GM12878 (cell line): ENCODE data around the gene CLSTN2. TPM values are rescaled to one million over a fixed set of nuclear protein-coding genes. Genes with fewer than 3 reads are reported as not detected.

Experiments
- ATAC-seq: fragments of 200-7000 bp; cut with Tn5 transposase; 3 replicates; pipeline ENCODE4 v1.9.1; 2020; ENCODE audit warnings: mild to moderate bottlenecking, moderate library complexity
- BruUV-seq: library from RNA; stranded (reverse); fragments of 400-500 nt; replicated peaks from 2 replicates; lab custom pipeline; 2021; lab: Mats Ljungman, UMichigan
- CTCF ChIA-PET: fragments of 300-600 bp; sonication (Branson Sonifier 250); formaldehyde crosslinking; extraction: SDS; loops from one replicate; lab custom pipeline; 2021; ENCODE audit warnings: inconsistent platforms; lab: Yijun Ruan, JAX
- POLR2A ChIA-PET: fragments of 350-600 bp; formaldehyde crosslinking; extraction: SDS; loops from one replicate; lab custom pipeline; 2021; ENCODE audit warnings: inconsistent platforms; lab: Charles Lee
- RAD21 ChIA-PET: fragments of 300-600 bp; sonication (Branson Sonifier 250); formaldehyde crosslinking; loops from one replicate; lab custom pipeline; 2023; ENCODE audit warnings: antibody characterized with exemption; ENCODE audit not compliant: unreplicated experiment; lab: Charles Lee
- SMC1A ChIA-PET: fragments of 300-600 bp; sonication (Branson Sonifier 250); formaldehyde crosslinking; loops from one replicate; lab custom pipeline; 2023; ENCODE audit not compliant: unreplicated experiment, uncharacterized antibody; lab: Charles Lee
- DNase-seq: peaks from one replicate; pipeline ENCODE4 v3.0.0-alpha.2; 2011; ENCODE audit warnings: low read depth, low spot score
- FAIRE-seq: peaks from 3 replicates; lab custom pipeline; 2011; peaks lifted over from hg19 to GRCh38; lab: Jason Lieb, UNC
- H2AFZ ChIP-seq: 2 replicates; pipeline ENCODE4 v1.6.0; 2011; ENCODE audit warnings: low read depth, low read length, control low read depth; ENCODE audit not compliant: control insufficient read depth
- H3K27ac ChIP-seq: 2 replicates; pipeline ENCODE4 v1.5.1; 2011; ENCODE audit warnings: control low read depth; ENCODE audit not compliant: control insufficient read depth, insufficient read depth
- H3K27me3 ChIP-seq, 2 experiments: replicated peaks in 1 of 2; 2 replicates each; pipeline versions ENCODE4 v1.6.0 to v1.6.1; 2011; ENCODE audit warnings: low read length in 1 of 2; ENCODE audit not compliant: control insufficient read depth in 2 of 2, insufficient read depth in 2 of 2
- H3K36me3 ChIP-seq, 2 experiments: 2 replicates each; pipeline ENCODE4 v1.5.1; 2011; ENCODE audit warnings: low read length in 1 of 2; ENCODE audit not compliant: control insufficient read depth in 2 of 2, insufficient read depth in 2 of 2
- H3K4me1 ChIP-seq: 2 replicates; pipeline ENCODE4 v1.6.1; 2011; ENCODE audit warnings: mild to moderate bottlenecking, low read length, moderate library complexity, mixed read lengths; ENCODE audit not compliant: control insufficient read depth, insufficient read depth
- H3K4me2 ChIP-seq: 2 replicates; pipeline ENCODE4 v1.6.0; 2011; ENCODE audit warnings: control low read depth; ENCODE audit not compliant: control insufficient read depth, insufficient read depth
- H3K4me3 ChIP-seq: fragments of 200-600 bp; sonication (generic); 2 replicates; pipeline ENCODE4 v1.5.1; 2016
- H3K79me2 ChIP-seq: 2 replicates; pipeline ENCODE4 v1.6.0; 2011; ENCODE audit warnings: low read length; ENCODE audit not compliant: control insufficient read depth, insufficient read depth
- H3K9ac ChIP-seq: 2 replicates; pipeline ENCODE4 v1.8.0; 2011; ENCODE audit warnings: low read length, control low read depth, mixed read lengths; ENCODE audit not compliant: control insufficient read depth, insufficient read depth
- H3K9me3 ChIP-seq: replicated peaks from 3 replicates; pipeline ENCODE4 v1.5.1; 2011; ENCODE audit warnings: mild to moderate bottlenecking, low read length; ENCODE audit not compliant: control insufficient read depth, insufficient read depth
- H4K20me1 ChIP-seq: 2 replicates; pipeline ENCODE4 v1.6.0; 2011; ENCODE audit not compliant: control insufficient read depth, insufficient read depth
- ASH2L ChIP-seq: fragments of 300-600, 200-600 bp; sonication (generic); IDR thresholded peaks from 2 replicates; pipeline ENCODE4 v1.6.1; 2017; ENCODE audit warnings: low read depth, mild to moderate bottlenecking, borderline replicate concordance
- CHD1 ChIP-seq: IDR thresholded peaks from 2 replicates; pipeline ENCODE4 v1.6.1; 2012; ENCODE audit warnings: low read depth, low read length, improper control_type of control experiment
- E2F8 ChIP-seq: fragments of 450-650 bp; IDR thresholded peaks from 2 replicates; pipeline ENCODE4 v1.6.1; 2018; ENCODE audit warnings: mild to moderate bottlenecking, low read depth, moderate library complexity; ENCODE audit not compliant: partially characterized antibody
- IRF3 ChIP-seq: fragments of 450-650 bp; IDR thresholded peaks from 2 replicates; pipeline ENCODE4 v1.6.1; 2014; ENCODE audit warnings: mild to moderate bottlenecking
- NR2F1 ChIP-seq: fragments of 450-650 bp; conservative IDR thresholded peaks from 2 replicates; pipeline ENCODE4 v1.6.1; 2017; ENCODE audit warnings: mild to moderate bottlenecking
- WGBS: methylation state at CpG from one replicate; pipeline ENCODE4 v1.1.6; 2016; ENCODE audit warnings: low lambda C conversion rate; ENCODE audit not compliant: insufficient replicate concordance, insufficient coverage; ENCODE audit errors: missing lambda C conversion rate; 5-methylcytosine and 5-hydroxymethylcytosine counted together
- in situ Hi-C: fragments of 300-500 bp; cut with MboI; formaldehyde crosslinking; loops from 9 replicates; pipeline ENCODE4 v1.14.3; 2018; ENCODE audit warnings: mixed read lengths
- intact Hi-C: fragments of 100-400 bp; cut with micrococcal nuclease; formaldehyde crosslinking; loops from one replicate; pipeline ENCODE4 v1.14.2; 2022; ENCODE audit not compliant: unreplicated experiment
- polyA plus RNA-seq, 11 experiments: library from polyadenylated mRNA; depleted of rRNA in 4 of 11; unstranded in 6 of 11; stranded (reverse) in 5 of 11; fragments of >200 nt; fragmentation: Nextera tagmentation in 4 of 11; fragmentation: Illumina TruSeq in 1 of 11; extraction: Ambion mirVana in 4 of 11; extraction: Trizol in 1 of 11; gene quantifications; 1 replicate in 1 of 11; 2 replicates in 10 of 11; pipeline versions ENCODE4 v1.2.1 to v1.2.3, GENCODE V29; 2011 to 2016; ENCODE audit warnings: inconsistent platforms in 2 of 11, missing spikeins in 2 of 11, low read depth in 1 of 11
- total RNA-seq, 4 experiments: library from RNA; depleted of rRNA in 3 of 4; stranded (reverse); fragments of >200 nt in 3 of 4; fragmentation: Illumina TruSeq in 1 of 4; extraction: Trizol in 1 of 4; gene quantifications; 2 replicates each; pipeline versions ENCODE4 v1.2.1 to v1.2.3, GENCODE V29; 2013 to 2021

Gene CLSTN2
- total and polyA plus RNA-seq, 10 of the 15 experiments (the other 5 are each of a cell fraction or from before 2014, with no cell fraction given): under 0.01 to 0.10 (median under 0.01) TPM; not detected in 5

GRCh38 chr3:140555666-140556065, 620.7 kb downstream of the CLSTN2 start:
- H2AFZ ChIP-seq: no peak overlapping the region
- H3K9me3 ChIP-seq: no peaks in the 10 kb centered on the region
- ATAC-seq (no peak), DNase-seq (no peak), FAIRE-seq (no peak)
- SMC1A ChIA-PET: no interaction called here
- intact Hi-C loops (loop anchor here (10.0 kb wide), 1 partner anchor 309 kb away; no protein-coding TSS in a partner anchor), in situ Hi-C loops (no loop called here)
- H3K36me3 ChIP-seq: no peaks in the 10 kb centered on the region
- no TSS peak for BruUV-seq
- RAD21 ChIA-PET: no interaction called here
- no peaks in the 10 kb centered on the region for H4K20me1 ChIP-seq
- no peak overlapping the region for H3K9ac ChIP-seq
- POLR2A ChIA-PET: no interaction called here
- no peaks in the 10 kb centered on the region for H3K4me1 ChIP-seq
- no peaks in the 10 kb centered on the region for H3K79me2 ChIP-seq
- H3K4me3 ChIP-seq: no peak overlapping the region
- no peak overlapping the region for H3K4me2 ChIP-seq
- H3K27ac ChIP-seq: no peak overlapping the region
- H3K27me3 ChIP-seq: no peaks in the 10 kb centered on the region; a peak in 1 of 4 replicates
- TF ChIP-seq ASH2L (no peak), IRF3 (no peak), NR2F1 (no peak), E2F8 (no peak), CHD1 (no peak)
- 46% methylated on average over 3 of the region's 3 CpGs for WGBS
- CTCF ChIA-PET: interaction anchor here (1.5 kb wide), 1 partner anchor 309 kb away, joined by 7 read pairs; no protein-coding TSS in a partner anchor
